ENCODE measurements around the gene PALMD.

DNA sequence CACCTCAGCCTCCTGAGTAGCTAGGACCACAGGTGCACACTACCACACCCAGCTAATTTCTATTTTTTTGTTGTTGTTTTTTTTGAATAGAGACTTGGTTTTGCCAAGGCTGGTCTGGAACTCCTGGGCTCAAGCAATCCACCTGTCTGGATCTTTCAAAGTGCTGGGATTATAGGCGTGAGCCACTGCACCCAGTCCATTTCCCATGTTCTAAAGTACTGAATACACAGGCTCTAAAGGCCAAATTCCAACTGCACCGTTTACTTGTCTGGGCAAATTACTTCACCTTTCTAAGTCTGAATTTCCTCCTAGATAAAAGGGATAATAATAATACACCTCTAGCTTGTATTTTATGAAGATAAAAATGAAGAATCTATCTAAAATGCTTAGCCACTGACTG is 80.9 kb downstream of the PALMD start:
- TF ChIP-seq POLR2A (IDR thresholded peaks at IDR 0.05; ENCODE audit: low read depth, low read length): no peak
- TF ChIP-seq POLR2AphosphoS5 (IDR thresholded peaks at IDR 0.05; ENCODE audit: low read depth, low read length): no peak
- no peak for TF ChIP-seq TAF1 (IDR thresholded peaks at IDR 0.05; ENCODE audit: borderline replicate concordance, low read depth, low read length)

Data from GM12892 (cell line).